Measurements from ENCODE around the gene ARHGAP8.

GRCh38 chr22:44889255-44889878, 137.0 kb downstream of the ARHGAP8 start:
- TF ChIP-seq CTCF (IDR thresholded peaks at IDR 0.05) = no peak
- no peak for TF ChIP-seq POLR2A (IDR thresholded peaks at IDR 0.05)
